IMR-90 (cell line): ENCODE results near the gene CAMK2N1. TPM values are rescaled to one million over a fixed set of nuclear protein-coding genes. Genes with fewer than 3 reads are reported as not detected.

Source experiments
- ATAC-seq: fragments of 200-7000 bp; cut with Tn5 transposase; 2 replicates; pipeline ENCODE4 v1.9.1; 2020; ENCODE audit warnings: low read depth, mild to moderate bottlenecking, moderate library complexity
- BruUV-seq: library from RNA; stranded (reverse); fragments of 400-500 nt; replicated peaks from 2 replicates; lab custom pipeline; 2021; lab: Mats Ljungman, UMichigan
- CTCF ChIA-PET: fragments of 300-600 bp; formaldehyde crosslinking; extraction: SDS; loops from one replicate; lab custom pipeline; 2021; ENCODE audit warnings: antibody characterized with exemption; lab: Yijun Ruan, JAX
- POLR2A ChIA-PET: fragments of 300-600 bp; sonication (Branson Sonifier 250); formaldehyde crosslinking; loops from one replicate; lab custom pipeline; 2022; ENCODE audit warnings: antibody characterized with exemption; ENCODE audit not compliant: unreplicated experiment; lab: Charles Lee
- DNase-seq: peaks from one replicate; pipeline ENCODE4 v3.0.0; 2013
- H2AFZ ChIP-seq: replicated peaks from 2 replicates; pipeline ENCODE3; 2013; ENCODE audit warnings: low read length, mild to moderate bottlenecking; ENCODE audit not compliant: poor library complexity
- H2AK5ac ChIP-seq: 2 replicates; pipeline ENCODE4 v1.6.1; 2013; ENCODE audit warnings: low read depth, low read length, inconsistent platforms
- H2AK9ac ChIP-seq: replicated peaks from 2 replicates; pipeline ENCODE3; 2013; ENCODE audit warnings: mild to moderate bottlenecking, low read depth, low read length, moderate library complexity; ENCODE audit not compliant: poor library complexity
- H2BK120ac ChIP-seq: 2 replicates; pipeline ENCODE4 v1.6.1; 2013; ENCODE audit warnings: low read depth, low read length, inconsistent platforms
- H2BK15ac ChIP-seq: 3 replicates; pipeline ENCODE4 v1.6.1; 2013; ENCODE audit warnings: low read depth, low read length, inconsistent platforms
- H2BK20ac ChIP-seq: 2 replicates; pipeline ENCODE4 v1.6.1; 2013; ENCODE audit warnings: low read depth, mild to moderate bottlenecking, inconsistent platforms, low read length, moderate library complexity
- H2BK5ac ChIP-seq: 2 replicates; pipeline ENCODE4 v1.6.1; 2013; ENCODE audit warnings: mild to moderate bottlenecking, low read depth, low read length, inconsistent platforms; ENCODE audit not compliant: poor library complexity, severe bottlenecking
- H3K14ac ChIP-seq: replicated peaks from 2 replicates; pipeline ENCODE4 v1.6.1; 2013; ENCODE audit warnings: low read depth, low read length, inconsistent platforms
- H3K18ac ChIP-seq: 2 replicates; pipeline ENCODE4 v1.6.1; 2013; ENCODE audit warnings: low read depth, low read length, control low read depth
- H3K23ac ChIP-seq: 2 replicates; pipeline ENCODE4 v1.6.1; 2013; ENCODE audit warnings: low read depth, low read length, inconsistent platforms
- H3K27ac ChIP-seq: 2 replicates; pipeline ENCODE4 v1.5.1; 2013; ENCODE audit warnings: mild to moderate bottlenecking, control low read depth, low read length; ENCODE audit not compliant: insufficient read depth
- H3K27me3 ChIP-seq: 2 replicates; pipeline ENCODE4 v1.6.1; 2013; ENCODE audit warnings: low read length; ENCODE audit not compliant: control insufficient read depth, insufficient read depth
- H3K36me3 ChIP-seq: 2 replicates; pipeline ENCODE4 v1.6.1; 2013; ENCODE audit warnings: low read length, mixed read lengths; ENCODE audit not compliant: control insufficient read depth, insufficient read depth
- H3K4ac ChIP-seq: 2 replicates; pipeline ENCODE4 v1.6.1; 2013; ENCODE audit warnings: low read depth, low read length, inconsistent platforms
- H3K4me1 ChIP-seq: 2 replicates; pipeline ENCODE4 v1.6.1; 2013; ENCODE audit warnings: low read length, mixed read lengths; ENCODE audit not compliant: control insufficient read depth, insufficient read depth
- H3K4me2 ChIP-seq: 2 replicates; pipeline ENCODE4 v1.6.1; 2013; ENCODE audit warnings: low read depth, mild to moderate bottlenecking, control low read depth, low read length, moderate library complexity
- H3K4me3 ChIP-seq: 2 replicates; pipeline ENCODE4 v1.5.1; 2013; ENCODE audit warnings: low read depth, mild to moderate bottlenecking, control low read depth, low read length, moderate library complexity; ENCODE audit not compliant: insufficient read depth
- H3K56ac ChIP-seq: 2 replicates; pipeline ENCODE4 v1.6.1; 2013; ENCODE audit warnings: low read length, inconsistent platforms; ENCODE audit not compliant: insufficient read depth; ENCODE audit errors: extremely low read depth
- H3K79me1 ChIP-seq, 2 experiments: 2 replicates each; pipeline ENCODE4 v1.6.1; 2013; ENCODE audit warnings: low read length in 2 of 2, inconsistent platforms in 1 of 2, low read depth in 1 of 2
- H3K9ac ChIP-seq: 2 replicates; pipeline ENCODE4 v1.6.1; 2013; ENCODE audit warnings: low read depth, low read length, control low read depth
- H3K9me1 ChIP-seq: 2 replicates; pipeline ENCODE4 v1.6.1; 2013; ENCODE audit warnings: low read length, inconsistent platforms; ENCODE audit not compliant: insufficient read depth
- H3K9me3 ChIP-seq: 2 replicates; pipeline ENCODE4 v1.6.1; 2013; ENCODE audit warnings: low read length; ENCODE audit not compliant: control insufficient read depth, insufficient read depth
- H4K20me1 ChIP-seq: 2 replicates; pipeline ENCODE4 v1.6.1; 2013; ENCODE audit warnings: low read length, inconsistent platforms; ENCODE audit not compliant: insufficient read depth
- H4K5ac ChIP-seq: 2 replicates; pipeline ENCODE4 v1.6.1; 2013; ENCODE audit warnings: mild to moderate bottlenecking, low read depth, low read length, control low read depth
- H4K8ac ChIP-seq, 2 experiments: 2 replicates each; pipeline ENCODE4 v1.6.1; 2013; ENCODE audit warnings: low read depth in 2 of 2, low read length in 2 of 2, control low read depth in 1 of 2, inconsistent platforms in 1 of 2
- H4K91ac ChIP-seq: 2 replicates; pipeline ENCODE4 v1.6.1; 2013; ENCODE audit warnings: low read depth, low read length, inconsistent platforms; ENCODE audit not compliant: insufficient read depth
- BHLHE40 ChIP-seq: fragments of 150-350 bp; IDR thresholded peaks from 2 replicates; pipeline ENCODE4 v1.6.1; 2016; ENCODE audit warnings: mild to moderate bottlenecking, low read depth, low read length
- CEBPB ChIP-seq: IDR thresholded peaks from 2 replicates; pipeline ENCODE4 v1.6.1; 2012; ENCODE audit warnings: low read depth, low read length, improper control_type of control experiment
- CHD1 ChIP-seq: IDR thresholded peaks from 2 replicates; pipeline ENCODE4 v1.6.1; 2012; ENCODE audit warnings: low read depth, low read length, improper control_type of control experiment
- CTCF ChIP-seq: conservative IDR thresholded peaks from 2 replicates; pipeline ENCODE4 v1.5.1; 2012; ENCODE audit warnings: mild to moderate bottlenecking, low read depth, low read length, improper control_type of control experiment
- ELK1 ChIP-seq: fragments of 150-350 bp; IDR thresholded peaks from 2 replicates; pipeline ENCODE4 v1.6.1; 2016; ENCODE audit warnings: low read depth, mild to moderate bottlenecking, low read length, moderate library complexity, borderline replicate concordance
- FOS ChIP-seq: fragments of 150-350 bp; IDR thresholded peaks from 2 replicates; pipeline ENCODE4 v1.6.1; 2016; ENCODE audit warnings: low read depth, low read length
- MAZ ChIP-seq: IDR thresholded peaks from 2 replicates; pipeline ENCODE4 v1.6.1; 2012; ENCODE audit warnings: low read depth, mild to moderate bottlenecking, low read length, improper control_type of control experiment, moderate library complexity, borderline replicate concordance
- MXI1 ChIP-seq: IDR thresholded peaks from 2 replicates; pipeline ENCODE4 v1.6.1; 2012; ENCODE audit warnings: low read depth, mild to moderate bottlenecking, low read length, moderate library complexity, borderline replicate concordance
- NFE2L2 ChIP-seq: fragments of 150-350 bp; IDR thresholded peaks from 2 replicates; pipeline ENCODE4 v1.6.1; 2016; ENCODE audit warnings: low read depth, mild to moderate bottlenecking, low read length
- POLR2A ChIP-seq: IDR thresholded peaks from 2 replicates; pipeline ENCODE4 v1.6.1; 2012; ENCODE audit warnings: mild to moderate bottlenecking, low read depth, low read length
- RAD21 ChIP-seq: IDR thresholded peaks from 2 replicates; pipeline ENCODE4 v1.6.1; 2012; ENCODE audit warnings: low read length, improper control_type of control experiment
- RCOR1 ChIP-seq: IDR thresholded peaks from 2 replicates; pipeline ENCODE4 v1.6.1; 2012; ENCODE audit warnings: mild to moderate bottlenecking, low read length, improper control_type of control experiment; ENCODE audit not compliant: insufficient replicate concordance
- RFX5 ChIP-seq: IDR thresholded peaks from 2 replicates; pipeline ENCODE4 v1.8.0; 2012; ENCODE audit warnings: low read depth, mild to moderate bottlenecking, low read length, moderate library complexity
- SMC3 ChIP-seq: fragments of 150-350 bp; IDR thresholded peaks from 2 replicates; pipeline ENCODE4 v1.6.1; 2016; ENCODE audit warnings: low read depth, mild to moderate bottlenecking, antibody characterized with exemption, low read length, moderate library complexity
- USF2 ChIP-seq: fragments of 150-350 bp; IDR thresholded peaks from 2 replicates; pipeline ENCODE4 v1.6.1; 2017; ENCODE audit warnings: mild to moderate bottlenecking, antibody characterized with exemption, low read length, low read depth
- WGBS, 2 experiments: methylation state at CpG; one replicate each; pipeline versions ENCODE4 v1.1.5 to v1.1.7; 2013; ENCODE audit warnings: missing lambda C conversion rate in 2 of 2; ENCODE audit not compliant: insufficient read length in 1 of 2; ENCODE audit errors: extremely low coverage in 2 of 2; 5-methylcytosine and 5-hydroxymethylcytosine counted together
- dilution Hi-C: fragments of 300-500 bp; cut with HindIII; formaldehyde crosslinking; loops from one replicate; pipeline ENCODE4 v1.14.3; 2018; ENCODE audit warnings: low sequenced_read_pairs; ENCODE audit not compliant: unreplicated experiment
- in situ Hi-C: fragments of 300-500 bp; cut with MboI; formaldehyde crosslinking; loops from 3 replicates; pipeline ENCODE4 v1.14.3; 2019; ENCODE audit warnings: low sequenced_read_pairs, inconsistent platforms, mixed read lengths
- intact Hi-C: fragments of 100-400 bp; cut with micrococcal nuclease; formaldehyde crosslinking; loops from 2 replicates; pipeline ENCODE4 v1.10.0; 2022
- polyA plus RNA-seq, 3 experiments: library from polyadenylated mRNA; depleted of rRNA; stranded (reverse); fragments of >200 nt; gene quantifications; 2 replicates each; pipeline ENCODE4 v1.2.3, GENCODE V29; 2012; ENCODE audit warnings: low replicate concordance in 1 of 3
- total RNA-seq: library from RNA; depleted of rRNA; stranded (reverse); fragments of >200 nt; gene quantifications from 2 replicates; pipeline ENCODE4 v1.2.3, GENCODE V29; 2012

The CAMK2N1 gene
- total and polyA plus RNA-seq, 2 of the 4 experiments (the other 2 are of a cell fraction): 10.2 to 44.4 TPM

GRCh38 chr1:20511518-20512428 lies 25.8 kb upstream of the CAMK2N1 start:
- Histone ChIP-seq H3K4me1 (peaks cover 3% of the 10 kb centered on the region), H3K23ac (no peak overlapping the region), H3K27ac (no peak overlapping the region), H3K56ac (no peak overlapping the region), H2AK9ac (no peak overlapping the region), H4K20me1 (no peaks in the 10 kb centered on the region), H3K4ac (no peak overlapping the region), H3K36me3 (no peaks in the 10 kb centered on the region), H3K14ac (no peak overlapping the region), H4K5ac (no peak overlapping the region), H3K18ac (no peak overlapping the region), H4K91ac (no peak overlapping the region), H3K9ac (no peak overlapping the region), H4K8ac (no peak overlapping the region), H2AFZ (no peak overlapping the region), H3K4me3 (no peak overlapping the region), H3K9me3 (no peaks in the 10 kb centered on the region), H2BK120ac (no peak overlapping the region), H3K4me2 (no peak overlapping the region), H3K79me1 (peaks cover 9 to 11% of the 10 kb centered on the region in 2 experiments), H3K27me3 (peaks cover 15% of the 10 kb centered on the region), H2BK15ac (no peak overlapping the region), H2AK5ac (no peak overlapping the region), H3K9me1 (no peaks in the 10 kb centered on the region), H2BK20ac (no peak overlapping the region), H2BK5ac (no peak overlapping the region)
- WGBS, 2 experiments: no CpG with 5 or more reads among the region's 6 CpGs
- POLR2A ChIA-PET: no interaction called here
- intact Hi-C loops: no loop called here
- in situ Hi-C loops: no loop called here
- dilution Hi-C loops: no loop called here
- CTCF ChIA-PET: no interaction called here
- BruUV-seq: no TSS peak
- DNase-seq (no peak), ATAC-seq (no peak)
- no peak for TF ChIP-seq RCOR1
- TF ChIP-seq MAZ: no peak
- no peak for TF ChIP-seq POLR2A
- TF ChIP-seq MXI1: no peak
- TF ChIP-seq USF2: no peak
- no peak for TF ChIP-seq BHLHE40
- no peak for TF ChIP-seq CHD1
- no peak for TF ChIP-seq RAD21
- no peak for TF ChIP-seq ELK1
- no peak for TF ChIP-seq FOS
- TF ChIP-seq CTCF: no peak
- no peak for TF ChIP-seq RFX5
- TF ChIP-seq CEBPB: no peak
- no peak for TF ChIP-seq NFE2L2
- no peak for TF ChIP-seq SMC3
